PFSK-1 (cell line): Measurements from ENCODE around the gene OAT.

Experiments used
- FOXP2 ChIP-seq: optimal IDR thresholded peaks from 2 replicates; pipeline ENCODE3; 2011; ENCODE audit warnings: borderline replicate concordance, control low read depth, inconsistent platforms; ENCODE audit not compliant: insufficient read depth; ENCODE audit errors: extremely low read length, extremely low read depth
- POLR2AphosphoS5 ChIP-seq: IDR thresholded peaks from 2 replicates; pipeline ENCODE4 v1.6.1; 2012; ENCODE audit warnings: low read depth, mild to moderate bottlenecking, control low read depth, low read length, moderate library complexity
- REST ChIP-seq, 2 experiments: IDR thresholded peaks; 2 replicates each; pipeline versions ENCODE4 v1.6.1 to v1.8.0; 2011 to 2012; ENCODE audit warnings: low read depth in 2 of 2, low read length in 2 of 2, control low read depth in 1 of 2, inconsistent platforms in 1 of 2, mild to moderate bottlenecking in 1 of 2, moderate library complexity in 1 of 2; ENCODE audit not compliant: insufficient read depth in 1 of 2
- SIN3A ChIP-seq: IDR thresholded peaks from 2 replicates; pipeline ENCODE4 v1.6.1; 2012; ENCODE audit warnings: mild to moderate bottlenecking, low read length, moderate library complexity, borderline replicate concordance; ENCODE audit not compliant: insufficient read depth
- TAF1 ChIP-seq: IDR thresholded peaks from 2 replicates; pipeline ENCODE4 v1.6.1; 2012; ENCODE audit warnings: low read length, control low read depth, borderline replicate concordance; ENCODE audit not compliant: insufficient read depth

The OAT gene

DNA sequence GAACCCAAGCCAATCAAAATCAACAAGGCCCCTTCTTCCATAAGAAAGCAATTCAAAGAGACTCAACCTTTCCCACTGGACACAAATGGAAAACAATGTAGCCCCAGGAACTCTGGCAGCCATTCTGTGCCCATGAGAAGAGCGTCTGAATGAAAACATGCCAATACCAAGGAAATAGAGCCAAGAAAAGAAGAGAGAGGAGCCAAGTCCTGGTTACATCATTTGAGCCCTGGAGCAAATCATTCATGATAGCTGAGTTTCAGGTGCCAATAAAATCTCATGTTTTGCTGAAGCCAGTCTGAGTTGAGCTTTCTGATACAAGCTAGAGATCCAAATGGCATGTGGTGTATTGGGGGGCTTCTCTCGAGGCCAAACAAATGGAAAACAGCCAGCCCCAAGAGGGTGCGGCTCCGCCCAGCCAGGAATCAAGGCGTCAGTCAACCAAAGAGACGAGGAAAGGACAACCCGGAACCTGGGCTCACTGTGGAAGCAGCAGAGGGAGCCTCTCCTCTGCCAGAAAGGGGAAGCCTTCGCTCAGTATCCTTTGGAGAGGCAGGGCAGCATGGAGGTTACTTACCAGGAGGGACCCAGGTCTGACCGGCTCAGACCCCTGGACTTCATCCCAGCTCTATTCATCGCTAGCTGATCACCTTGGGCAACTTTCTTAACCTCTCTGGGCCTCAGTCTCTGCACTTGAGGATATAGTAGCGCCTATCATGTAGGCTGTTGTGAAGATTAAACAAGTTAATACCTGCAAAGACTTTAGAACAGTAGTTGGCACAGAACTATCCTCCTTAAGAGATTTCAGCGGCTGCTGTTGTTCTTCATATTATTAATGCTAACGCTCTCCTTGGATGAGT lies 61.8 kb downstream of the OAT start:
- TF ChIP-seq SIN3A (no peak), TAF1 (no peak), POLR2AphosphoS5 (no peak), REST (IDR thresholded peaks at IDR 0.05; ENCODE audit: insufficient read depth in 1 of 2, low read depth in 2 of 2, low read length in 2 of 2) (no peak), FOXP2 (no peak)

- TF ChIP-seq SIN3A (no peak), FOXP2 (peak; percentile 25), TAF1 (no peak), POLR2AphosphoS5 (peak; percentile 54; the same call in 1 of the 2 replicates), REST (IDR thresholded peaks at IDR 0.05; ENCODE audit: insufficient read depth in 1 of 2, low read depth in 2 of 2, low read length in 2 of 2) (no peak)
Observed at GRCh38 chr10:124354411-124355382, 64.0 kb downstream of the OAT start.

- no peak for TF ChIP-seq SIN3A
Observed at GRCh38 chr10:124353896-124354295, 64.8 kb downstream of the OAT start.

GRCh38 chr10:124353091-124353815 lies 65.5 kb downstream of the OAT start:
- TF ChIP-seq POLR2AphosphoS5, result no peak
- TF ChIP-seq FOXP2, result no peak
- TF ChIP-seq REST (IDR thresholded peaks at IDR 0.05; ENCODE audit: insufficient read depth in 1 of 2, low read depth in 2 of 2, low read length in 2 of 2), result no peak
- TF ChIP-seq TAF1, result no peak
- no peak for TF ChIP-seq SIN3A
